ENCODE data around the gene FAS. TPM values are rescaled to one million over a fixed set of nuclear protein-coding genes. Genes with fewer than 3 reads are reported as not detected.

FAS gene
- total RNA-seq, 1 experiment from 2014 or later = 9.3 TPM

GRCh38 chr10:89055159-89055558, 64.6 kb downstream of the FAS start:
- no peaks in the 10 kb centered on the region for H3K9me2 ChIP-seq (ENCODE audit: insufficient read depth)
- H3K79me2 ChIP-seq (ENCODE audit: insufficient read depth, low read length) = no peaks in the 10 kb centered on the region
- no peak for ATAC-seq
- H3K4me2 ChIP-seq (ENCODE audit: low read length) = no peak overlapping the region
- RAD21 ChIA-PET (ENCODE audit: low non-redundant PET in 1 of 2, low total read pairs in 2 of 2, uncharacterized antibody in 2 of 2, unreplicated experiment in 2 of 2) = no interaction called here
- no peak overlapping the region for H3K4me3 ChIP-seq (replicated peaks in 1 of 2; ENCODE audit: low read depth in 1 of 2, low read length in 2 of 2)
- intact Hi-C loops (cut with micrococcal nuclease) = no loop called here
- BruUV-seq (replicated peaks) = no TSS peak
- CTCF ChIA-PET = interaction anchor here (0.7 to 1.4 kb wide), 3 partner anchors 23 to 327 kb away, joined by 3 to 4 read pairs (median 4); no protein-coding TSS in a partner anchor
- H3K9me3 ChIP-seq (ENCODE audit: control insufficient read depth in 1 of 2, insufficient read depth in 1 of 2, low read depth in 1 of 2, low read length in 2 of 2) = no peaks in the 10 kb centered on the region
- no peaks in the 10 kb centered on the region for H4K20me1 ChIP-seq (ENCODE audit: insufficient read depth)
- H3K27ac ChIP-seq (ENCODE audit: low read depth, low read length) = no peak overlapping the region
- H3K9ac ChIP-seq (ENCODE audit: low read length) = no peak overlapping the region
- no peak overlapping the region for H2AFZ ChIP-seq (ENCODE audit: low read depth, low read length, poor library complexity, severe bottlenecking)
- no peaks in the 10 kb centered on the region for H3K36me3 ChIP-seq (ENCODE audit: control insufficient read depth in 1 of 2, insufficient read depth in 2 of 2, low read length in 2 of 2)
- POLR2A ChIA-PET = no interaction called here
- H3K27me3 ChIP-seq (ENCODE audit: insufficient read depth, low read length) = no peaks in the 10 kb centered on the region
- no peak for DNase-seq (ENCODE audit: low read depth, low spot score)
- no peaks in the 10 kb centered on the region for H3K4me1 ChIP-seq (ENCODE audit: control insufficient read depth in 1 of 2, insufficient read depth in 2 of 2, low read length in 2 of 2)
- TF ChIP-seq FOSL1 (IDR thresholded peaks at IDR 0.05; ENCODE audit: low read depth) = no peak
- no peak for TF ChIP-seq SIN3A (IDR thresholded peaks at IDR 0.05; ENCODE audit: low read depth)
- no peak for TF ChIP-seq MAX (IDR thresholded peaks at IDR 0.05)
- TF ChIP-seq JUND (IDR thresholded peaks at IDR 0.05) = no peak
- TF ChIP-seq SRF (IDR thresholded peaks at IDR 0.05; ENCODE audit: low read depth) = no peak
- TF ChIP-seq SP1 (IDR thresholded peaks at IDR 0.05; ENCODE audit: low read depth) = no peak
- no peak for TF ChIP-seq YY1 (IDR thresholded peaks at IDR 0.05; ENCODE audit: extremely low read depth, insufficient replicate concordance, low read depth, low read length)
- TF ChIP-seq TCF7L2 (IDR thresholded peaks at IDR 0.05; ENCODE audit: borderline replicate concordance, extremely low read depth, insufficient read depth, insufficient read length) = no peak
- TF ChIP-seq EZH2 (IDR thresholded peaks at IDR 0.05) = no peak
- TF ChIP-seq ZBTB33 (IDR thresholded peaks at IDR 0.05; ENCODE audit: extremely low read depth, insufficient replicate concordance, low read length) = no peak

All from HCT116 (cell line).